GM12801 (cell line): Measurements from ENCODE around the gene TMEM44.

ENCODE experiments used
- TF ChIP-seq, protein P1 (sequence below): IDR thresholded peaks from one replicate; pipeline ENCODE4 v1.5.1; 2011; ENCODE audit warnings: control low read depth; ENCODE audit not compliant: insufficient read length; ENCODE audit errors: extremely low read depth

The TMEM44 gene

DNA sequence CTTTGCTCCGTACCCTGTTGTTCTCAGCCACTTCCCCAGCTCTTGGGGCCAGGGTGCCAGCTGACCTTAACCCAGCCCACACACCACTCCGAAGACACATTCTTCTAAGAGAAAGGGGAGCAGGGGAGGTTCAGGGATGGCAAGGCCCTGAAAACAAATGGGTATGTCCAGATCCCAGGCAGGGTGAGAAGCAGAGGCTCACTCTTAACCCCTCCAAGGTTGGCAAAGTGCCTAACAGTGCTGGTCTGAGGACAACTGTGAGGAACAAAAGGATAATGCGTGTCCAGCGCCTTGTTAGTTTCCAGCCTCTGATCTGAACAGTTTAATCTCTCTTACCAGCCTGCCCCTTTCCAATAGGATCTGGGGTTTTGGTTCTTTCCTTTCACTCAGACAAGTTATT lies 1.5 kb downstream of the TMEM44 start:
- TF ChIP-seq, protein P1, sequence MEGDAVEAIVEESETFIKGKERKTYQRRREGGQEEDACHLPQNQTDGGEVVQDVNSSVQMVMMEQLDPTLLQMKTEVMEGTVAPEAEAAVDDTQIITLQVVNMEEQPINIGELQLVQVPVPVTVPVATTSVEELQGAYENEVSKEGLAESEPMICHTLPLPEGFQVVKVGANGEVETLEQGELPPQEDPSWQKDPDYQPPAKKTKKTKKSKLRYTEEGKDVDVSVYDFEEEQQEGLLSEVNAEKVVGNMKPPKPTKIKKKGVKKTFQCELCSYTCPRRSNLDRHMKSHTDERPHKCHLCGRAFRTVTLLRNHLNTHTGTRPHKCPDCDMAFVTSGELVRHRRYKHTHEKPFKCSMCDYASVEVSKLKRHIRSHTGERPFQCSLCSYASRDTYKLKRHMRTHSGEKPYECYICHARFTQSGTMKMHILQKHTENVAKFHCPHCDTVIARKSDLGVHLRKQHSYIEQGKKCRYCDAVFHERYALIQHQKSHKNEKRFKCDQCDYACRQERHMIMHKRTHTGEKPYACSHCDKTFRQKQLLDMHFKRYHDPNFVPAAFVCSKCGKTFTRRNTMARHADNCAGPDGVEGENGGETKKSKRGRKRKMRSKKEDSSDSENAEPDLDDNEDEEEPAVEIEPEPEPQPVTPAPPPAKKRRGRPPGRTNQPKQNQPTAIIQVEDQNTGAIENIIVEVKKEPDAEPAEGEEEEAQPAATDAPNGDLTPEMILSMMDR: no peak

DNA sequence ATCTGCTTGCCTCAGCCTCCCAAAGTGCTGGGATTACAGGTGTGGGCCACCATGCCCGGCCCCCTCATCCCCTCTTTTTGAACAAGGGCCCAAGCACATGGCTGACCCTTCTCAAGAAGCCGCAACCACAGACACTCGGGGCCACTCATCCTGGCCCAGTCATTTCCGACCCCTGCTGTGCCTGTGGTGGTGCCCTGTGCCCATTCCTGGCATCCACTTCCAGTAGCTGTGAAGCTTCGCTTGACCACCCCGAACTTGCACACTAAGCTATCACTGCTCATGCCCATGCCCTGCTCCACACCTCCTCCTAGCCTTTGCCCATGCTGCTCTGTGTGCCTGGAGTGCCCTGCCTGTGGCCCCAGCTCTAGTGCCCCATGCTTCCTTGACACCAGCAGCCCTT lies 8.3 kb downstream of the TMEM44 start:
- TF ChIP-seq, protein P1: no peak

DNA sequence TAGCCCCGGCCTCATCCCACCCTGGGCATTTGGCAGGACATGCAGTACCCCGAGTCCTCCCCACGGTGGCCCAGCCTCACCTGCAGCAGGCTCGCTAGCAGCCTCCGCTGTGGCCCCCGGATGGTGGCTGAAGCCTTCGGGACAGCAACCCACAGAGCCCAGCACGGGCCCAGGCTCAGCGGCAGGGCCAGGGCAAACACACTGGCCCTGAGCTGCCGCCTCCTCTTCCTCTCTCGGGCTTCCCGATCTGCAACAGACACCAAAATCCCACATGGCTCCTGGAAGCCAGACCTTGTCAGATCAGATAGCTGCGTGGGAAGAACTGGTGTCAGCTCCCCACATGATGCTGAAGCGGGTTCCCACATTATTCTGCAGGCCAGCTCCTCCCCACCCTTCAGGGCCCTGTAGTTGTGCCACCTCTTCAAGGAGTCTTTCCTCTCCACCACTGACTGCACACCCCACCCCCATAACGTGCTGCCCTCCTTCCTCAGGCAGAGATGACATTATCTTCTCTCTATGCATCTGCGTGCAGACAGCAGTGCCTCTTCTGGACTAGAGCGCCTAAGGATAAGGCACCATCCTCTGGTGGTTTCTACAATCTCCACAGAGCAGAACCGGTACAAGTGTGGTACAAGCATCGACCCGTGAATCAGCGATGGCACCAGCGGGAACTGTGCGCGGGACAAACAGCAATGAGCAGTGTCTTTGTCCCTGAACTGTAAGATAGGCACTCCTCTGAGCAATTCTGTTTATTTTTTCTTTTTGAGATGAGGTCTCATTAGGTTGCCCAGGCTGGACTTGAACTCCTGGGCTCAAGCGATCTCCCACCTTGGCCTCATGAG lies 9.5 kb downstream of the TMEM44 start:
- TF ChIP-seq, protein P1: no peak

DNA sequence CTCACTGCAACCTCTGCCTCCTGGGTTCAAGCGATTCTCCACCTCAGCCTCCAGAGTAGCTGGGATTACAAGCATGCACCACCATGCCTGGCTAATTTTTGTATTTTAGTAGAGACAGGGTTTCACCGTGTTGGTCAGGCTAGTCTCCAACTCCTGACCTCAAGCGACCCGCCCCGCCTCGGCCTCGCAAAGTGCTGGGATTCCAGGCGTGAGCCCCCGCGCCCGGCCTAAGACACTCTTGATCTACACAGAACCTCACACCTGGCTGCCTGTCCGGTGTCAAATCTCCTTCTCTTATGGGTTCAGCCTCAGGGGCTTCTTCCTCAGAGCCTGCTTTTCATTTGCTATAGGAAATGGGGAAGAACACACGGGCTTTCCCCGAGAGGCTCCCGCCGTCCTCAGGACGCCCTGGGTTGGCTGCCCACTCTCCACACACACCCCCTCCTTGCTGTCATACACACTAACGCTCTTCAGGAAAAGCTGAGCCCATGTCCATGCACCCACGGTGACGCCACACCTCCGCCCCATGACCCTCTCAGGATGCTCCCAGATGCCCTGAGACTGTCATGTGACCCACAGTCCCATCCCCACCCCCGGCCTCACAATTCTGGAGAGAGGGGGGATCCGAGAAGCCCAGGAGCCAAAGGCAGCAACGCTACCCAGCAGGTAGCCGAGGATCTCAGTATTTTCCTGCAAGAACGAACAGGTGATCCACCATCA lies 10.4 kb downstream of the TMEM44 start:
- TF ChIP-seq, protein P1: no peak

DNA sequence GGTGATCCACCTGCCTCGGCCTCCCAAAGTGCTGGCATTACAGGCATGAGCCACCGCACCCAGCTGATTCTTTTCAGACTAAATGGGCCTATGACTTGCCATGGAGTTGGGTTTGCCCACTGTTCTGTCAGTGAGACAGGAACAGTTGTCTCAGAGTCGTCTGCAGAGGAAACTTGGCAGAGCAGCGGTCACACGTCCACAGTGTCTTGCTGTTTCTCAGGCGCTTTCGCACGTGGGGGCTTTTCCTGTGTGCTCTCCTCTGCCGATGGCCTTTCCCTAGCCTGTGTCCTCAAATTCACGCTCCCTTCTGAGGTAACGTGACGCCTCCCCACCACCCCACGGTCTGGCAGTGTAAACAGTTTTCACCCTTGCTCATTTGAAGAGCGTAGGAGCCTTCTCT lies 11.3 kb downstream of the TMEM44 start:
- TF ChIP-seq, protein P1: no peak

DNA sequence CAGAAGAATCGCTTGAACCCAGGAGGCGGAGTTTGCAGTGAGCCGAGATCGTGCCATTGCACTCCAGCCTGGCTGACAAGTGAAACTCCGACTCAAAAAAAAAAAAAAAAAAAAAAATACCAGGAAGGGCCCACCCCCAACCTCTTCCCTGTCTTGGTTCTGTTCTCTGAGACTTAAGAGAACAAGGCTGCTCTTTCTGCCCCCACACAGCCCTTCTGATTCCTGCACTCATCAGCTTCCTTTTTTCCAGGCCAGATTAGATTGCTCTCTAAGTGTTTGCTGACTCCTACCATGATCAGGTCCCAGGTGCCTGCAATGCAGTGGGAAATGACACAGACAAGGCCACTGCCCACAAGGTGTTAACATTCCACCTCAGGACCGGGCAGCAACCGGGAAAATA lies 13.0 kb downstream of the TMEM44 start:
- TF ChIP-seq, protein P1: no peak

DNA sequence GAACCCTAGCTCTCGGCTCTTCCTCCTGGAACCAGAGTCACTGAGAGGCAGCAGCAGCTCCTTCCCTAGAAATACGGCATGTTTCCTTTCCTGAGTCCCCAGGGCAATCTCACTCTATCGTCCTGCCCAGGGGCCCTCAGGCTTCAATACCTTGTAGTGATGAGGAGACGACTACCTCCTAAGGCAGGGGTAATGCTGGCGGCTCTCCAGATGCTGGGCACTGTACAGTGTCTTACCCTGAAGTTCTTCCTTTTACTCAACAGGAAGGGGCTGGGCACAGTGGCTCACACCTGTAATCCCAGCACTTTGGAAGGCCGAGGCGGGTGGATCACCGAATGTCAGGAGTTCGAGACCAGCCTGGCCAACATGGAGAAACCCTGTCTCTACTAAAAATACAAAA lies 13.5 kb downstream of the TMEM44 start:
- TF ChIP-seq, protein P1: no peak
